AG04450 (cell line): ENCODE measurements around the gene MUC5AC. TPM values are rescaled to one million over a fixed set of nuclear protein-coding genes. Genes with fewer than 3 reads are reported as not detected.

Experiments
- CTCF ChIA-PET: fragments of 300-600, 350-600 bp; formaldehyde crosslinking; extraction: SDS; loops from one replicate; lab custom pipeline; 2022; ENCODE audit warnings: antibody characterized with exemption, inconsistent platforms; lab: Charles Lee
- POLR2A ChIA-PET: fragments of 350-600 bp; formaldehyde crosslinking; extraction: SDS; loops from one replicate; lab custom pipeline; 2021; ENCODE audit warnings: antibody characterized with exemption, inconsistent platforms; lab: Yijun Ruan, JAX
- DNase-seq: peaks from one replicate; pipeline ENCODE4 v3.0.0-alpha.2; 2011; ENCODE audit warnings: low read depth, low spot score
- H3K27ac ChIP-seq: one replicate; pipeline ENCODE4 v1.5.1; 2012; ENCODE audit warnings: low read depth, low read length, control low read depth
- H3K27me3 ChIP-seq: one replicate; pipeline ENCODE4 v1.6.0; 2012; ENCODE audit warnings: low read length; ENCODE audit not compliant: control insufficient read depth, insufficient read depth
- H3K4me3 ChIP-seq: 2 replicates; pipeline ENCODE4 v1.5.1; 2011; ENCODE audit warnings: mild to moderate bottlenecking, low read depth, low read length, control low read depth
- H3K9me3 ChIP-seq: 2 replicates; pipeline ENCODE4 v1.5.1; 2012; ENCODE audit warnings: low read length; ENCODE audit not compliant: control insufficient read depth, insufficient read depth
- polyA plus RNA-seq: library from polyadenylated mRNA; depleted of rRNA; stranded (reverse); fragments of >200 nt; gene quantifications from 2 replicates; pipeline ENCODE4 v1.2.3, GENCODE V29; 2011
- TF ChIP-seq, protein P1 (sequence below): IDR thresholded peaks from 2 replicates; pipeline ENCODE4 v1.5.1; 2011; ENCODE audit warnings: low read depth, low read length, control low read depth, inconsistent platforms

Gene MUC5AC
- polyA plus RNA-seq, 1 experiment = 0.01 TPM

- POLR2A ChIA-PET = no interaction called here
- DNase-seq = no peak
- Histone ChIP-seq H3K4me3 (no peak overlapping the region), H3K27me3 (no peaks in the 10 kb centered on the region), H3K9me3 (peaks cover 63% of the 10 kb centered on the region), H3K27ac (no peak overlapping the region)
- TF ChIP-seq, protein P1, sequence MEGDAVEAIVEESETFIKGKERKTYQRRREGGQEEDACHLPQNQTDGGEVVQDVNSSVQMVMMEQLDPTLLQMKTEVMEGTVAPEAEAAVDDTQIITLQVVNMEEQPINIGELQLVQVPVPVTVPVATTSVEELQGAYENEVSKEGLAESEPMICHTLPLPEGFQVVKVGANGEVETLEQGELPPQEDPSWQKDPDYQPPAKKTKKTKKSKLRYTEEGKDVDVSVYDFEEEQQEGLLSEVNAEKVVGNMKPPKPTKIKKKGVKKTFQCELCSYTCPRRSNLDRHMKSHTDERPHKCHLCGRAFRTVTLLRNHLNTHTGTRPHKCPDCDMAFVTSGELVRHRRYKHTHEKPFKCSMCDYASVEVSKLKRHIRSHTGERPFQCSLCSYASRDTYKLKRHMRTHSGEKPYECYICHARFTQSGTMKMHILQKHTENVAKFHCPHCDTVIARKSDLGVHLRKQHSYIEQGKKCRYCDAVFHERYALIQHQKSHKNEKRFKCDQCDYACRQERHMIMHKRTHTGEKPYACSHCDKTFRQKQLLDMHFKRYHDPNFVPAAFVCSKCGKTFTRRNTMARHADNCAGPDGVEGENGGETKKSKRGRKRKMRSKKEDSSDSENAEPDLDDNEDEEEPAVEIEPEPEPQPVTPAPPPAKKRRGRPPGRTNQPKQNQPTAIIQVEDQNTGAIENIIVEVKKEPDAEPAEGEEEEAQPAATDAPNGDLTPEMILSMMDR = no peak
- CTCF ChIA-PET = no interaction called here
These were observed 35.1 kb downstream of the MUC5AC start for GRCh38 chr11:1192741-1193325.

- Histone ChIP-seq H3K9me3 (peaks cover 63% of the 10 kb centered on the region), H3K27ac (no peak overlapping the region), H3K4me3 (no peak overlapping the region), H3K27me3 (no peaks in the 10 kb centered on the region)
- DNase-seq = no peak
- POLR2A ChIA-PET = no interaction called here
- CTCF ChIA-PET = no interaction called here
- TF ChIP-seq, protein P1 = no peak
These were observed 35.8 kb downstream of the MUC5AC start for GRCh38 chr11:1193326-1194230.

- POLR2A ChIA-PET = no interaction called here
- no peak for DNase-seq
- Histone ChIP-seq H3K27ac (no peak overlapping the region), H3K9me3 (peaks cover 54% of the 10 kb centered on the region), H3K4me3 (no peak overlapping the region), H3K27me3 (no peaks in the 10 kb centered on the region)
- CTCF ChIA-PET = no interaction called here
- TF ChIP-seq, protein P1 = no peak
These were observed 36.7 kb downstream of the MUC5AC start for GRCh38 chr11:1194231-1194976.

DNA sequence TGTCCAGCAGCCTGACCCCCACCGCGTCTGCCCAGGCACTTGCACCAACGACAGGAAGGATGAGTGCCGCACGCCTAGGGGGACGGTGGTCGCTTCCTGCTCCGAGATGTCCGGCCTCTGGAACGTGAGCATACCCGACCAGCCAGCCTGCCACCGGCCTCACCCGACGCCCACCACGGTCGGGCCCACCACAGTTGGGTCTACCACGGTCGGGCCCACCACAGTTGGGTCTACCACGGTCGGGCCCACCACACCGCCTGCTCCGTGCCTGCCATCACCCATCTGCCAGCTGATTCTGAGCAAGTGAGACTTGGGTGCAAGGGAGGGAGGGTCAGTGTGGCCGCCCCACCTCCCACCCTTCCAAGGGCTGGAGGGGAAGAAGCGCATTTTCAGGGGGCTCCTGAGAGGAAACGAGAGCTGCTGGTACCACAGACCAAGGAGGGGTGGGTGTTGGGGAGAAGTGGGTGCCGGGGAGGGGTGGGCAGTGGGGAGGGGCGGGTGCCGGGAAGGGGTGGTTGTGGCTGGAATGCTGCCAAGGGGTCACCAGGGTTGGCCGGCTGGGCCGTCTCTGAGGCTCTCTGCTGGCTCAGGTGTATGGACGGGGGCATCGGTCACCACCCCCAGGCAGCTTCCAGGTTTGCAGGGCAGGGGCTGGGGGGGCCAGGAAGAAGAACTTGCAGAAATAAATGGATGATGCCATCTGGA, 37.4 kb downstream of the MUC5AC start:
- ChIA-PET POLR2A (no interaction called here), CTCF (no interaction called here)
- Histone ChIP-seq H3K27me3 (peaks cover 4% of the 10 kb centered on the region), H3K27ac (no peak overlapping the region), H3K4me3 (no peak overlapping the region), H3K9me3 (peaks cover 51% of the 10 kb centered on the region)
- no peak for DNase-seq
- TF ChIP-seq, protein P1 = no peak
